Neuronal stem cell (in vitro differentiated cells): ENCODE data around the gene PKD2.
"Not testable (repeated sequence)": the region's sequence is repeated elsewhere in the genome, so short reads cannot be mapped to it uniquely, and the experiment has no call there.

Experiments
- DNase-seq: peaks from one replicate; pipeline ENCODE4 v3.0.0-alpha.2; 2013; ENCODE audit warnings: low spot score
- H2AFZ ChIP-seq: one replicate; pipeline ENCODE4 v1.6.1; 2013; ENCODE audit warnings: mild to moderate bottlenecking, low read length, inconsistent platforms
- H2AK5ac ChIP-seq: 2 replicates; pipeline ENCODE4 v1.6.1; 2013; ENCODE audit warnings: low read depth, mild to moderate bottlenecking, inconsistent platforms, low read length, moderate library complexity, mixed read lengths
- H2BK120ac ChIP-seq: 2 replicates; pipeline ENCODE4 v1.6.1; 2013; ENCODE audit warnings: low read depth, mild to moderate bottlenecking, inconsistent platforms, low read length, moderate library complexity, mixed read lengths
- H2BK12ac ChIP-seq: one replicate; pipeline ENCODE4 v1.6.1; 2013; ENCODE audit warnings: low read length, inconsistent platforms
- H2BK15ac ChIP-seq: 2 replicates; pipeline ENCODE4 v1.6.1; 2013; ENCODE audit warnings: mild to moderate bottlenecking, low read length, inconsistent platforms, mixed read lengths
- H2BK5ac ChIP-seq: one replicate; pipeline ENCODE4 v1.6.1; 2013; ENCODE audit warnings: inconsistent platforms, mild to moderate bottlenecking, low read length, moderate library complexity
- H3K14ac ChIP-seq: one replicate; pipeline ENCODE4 v1.6.1; 2013; ENCODE audit warnings: low read length, inconsistent platforms
- H3K18ac ChIP-seq: 2 replicates; pipeline ENCODE4 v1.6.1; 2013; ENCODE audit warnings: low read length, inconsistent platforms
- H3K23ac ChIP-seq: 2 replicates; pipeline ENCODE4 v1.6.1; 2013; ENCODE audit warnings: low read depth, mild to moderate bottlenecking, mixed read lengths, low read length, inconsistent platforms; ENCODE audit not compliant: poor library complexity
- H3K27ac ChIP-seq: replicated peaks from 3 replicates; pipeline ENCODE4 v1.5.1; 2013; ENCODE audit warnings: low read length, inconsistent platforms
- H3K27me3 ChIP-seq, 3 experiments: 2 replicates each; pipeline ENCODE4 v1.6.1; 2013; ENCODE audit warnings: low read length in 3 of 3, mild to moderate bottlenecking in 2 of 3, inconsistent platforms in 1 of 3, low read depth in 1 of 3, mixed read lengths in 1 of 3, moderate library complexity in 1 of 3; ENCODE audit not compliant: control insufficient read depth in 3 of 3, insufficient read depth in 3 of 3
- H3K36me3 ChIP-seq, 2 donors: replicated peaks in 1 of 2; 2 replicates each; pipeline ENCODE4 v1.6.1; 2013; ENCODE audit warnings: low read length in 2 of 2; ENCODE audit not compliant: control insufficient read depth in 2 of 2, insufficient read depth in 2 of 2
- H3K4ac ChIP-seq: 2 replicates; pipeline ENCODE4 v1.6.1; 2013; ENCODE audit warnings: inconsistent platforms, mild to moderate bottlenecking, low read length, moderate library complexity
- H3K4me1 ChIP-seq, 2 donors: 1 replicate in 1 of 2; 2 replicates in 1 of 2; pipeline ENCODE4 v1.6.1; 2013; ENCODE audit warnings: low read length in 2 of 2, low read depth in 1 of 2; ENCODE audit not compliant: control insufficient read depth in 2 of 2, insufficient read depth in 1 of 2
- H3K4me2 ChIP-seq: one replicate; pipeline ENCODE4 v1.6.1; 2013; ENCODE audit warnings: mild to moderate bottlenecking, low read length, inconsistent platforms; ENCODE audit not compliant: insufficient read depth, poor library complexity, severe bottlenecking
- H3K4me3 ChIP-seq, 2 donors: 2 replicates each; pipeline ENCODE4 v1.5.1; 2013; ENCODE audit warnings: low read length in 2 of 2, mild to moderate bottlenecking in 2 of 2, inconsistent platforms in 1 of 2, moderate library complexity in 1 of 2
- H3K79me1 ChIP-seq: one replicate; pipeline ENCODE4 v1.6.1; 2013; ENCODE audit warnings: low read depth, mild to moderate bottlenecking, inconsistent platforms, low read length, moderate library complexity
- H3K9ac ChIP-seq: one replicate; pipeline ENCODE4 v1.6.1; 2013; ENCODE audit warnings: mild to moderate bottlenecking, low read depth, low read length, inconsistent platforms; ENCODE audit not compliant: poor library complexity
- H3K9me3 ChIP-seq, 2 donors: replicated peaks in 1 of 2; 2 replicates each; pipeline versions ENCODE3 to v1.6.1; 2013; ENCODE audit warnings: low read length in 2 of 2, mild to moderate bottlenecking in 2 of 2, inconsistent platforms in 1 of 2, low read depth in 1 of 2, mixed read lengths in 1 of 2, moderate library complexity in 1 of 2; ENCODE audit not compliant: control insufficient read depth in 2 of 2, insufficient read depth in 1 of 2
- H4K8ac ChIP-seq: one replicate; pipeline ENCODE4 v1.6.1; 2013; ENCODE audit warnings: low read depth, mild to moderate bottlenecking, inconsistent platforms, low read length, moderate library complexity
- H4K91ac ChIP-seq: one replicate; pipeline ENCODE4 v1.6.1; 2013; ENCODE audit warnings: low read length, low read depth, mild to moderate bottlenecking, inconsistent platforms; ENCODE audit not compliant: poor library complexity
- WGBS, 2 donors: extraction: QIAGEN DNeasy Blood & Tissue Kit; methylation state at CpG; one replicate each; pipeline ENCODE4 v1.1.7; 2013; ENCODE audit warnings: missing lambda C conversion rate in 2 of 2, mixed read lengths in 1 of 2; ENCODE audit not compliant: insufficient read length in 2 of 2, insufficient replicate concordance in 1 of 2; ENCODE audit errors: extremely low coverage in 2 of 2; 5-methylcytosine and 5-hydroxymethylcytosine counted together

PKD2 gene

DNA sequence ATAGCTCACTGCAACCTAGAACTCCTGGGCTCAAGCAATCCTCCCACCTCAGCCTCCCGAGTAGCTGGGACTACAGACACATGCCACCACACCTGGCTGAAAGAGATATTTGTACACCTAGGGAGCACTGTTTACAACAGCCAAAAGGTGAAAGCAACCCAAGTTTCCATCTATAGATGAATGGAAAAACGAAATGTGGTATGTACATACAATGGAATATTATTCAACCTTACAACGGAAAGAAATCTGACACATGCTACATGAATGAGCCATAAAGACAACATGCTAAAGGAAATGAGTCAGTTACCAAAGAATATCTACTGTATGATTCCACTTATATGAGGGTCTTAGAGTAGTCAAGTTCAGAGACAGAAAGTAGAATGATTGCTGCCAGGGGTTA is 98.8 kb downstream of the PKD2 start:
- H2AK5ac ChIP-seq, result no peak overlapping the region
- H4K91ac ChIP-seq, result no peak overlapping the region
- no peak overlapping the region for H3K27ac ChIP-seq
- H2BK12ac ChIP-seq, result no peak overlapping the region
- H4K8ac ChIP-seq, result no peak overlapping the region
- H3K23ac ChIP-seq, result no peak overlapping the region
- DNase-seq, result no peak
- H2BK15ac ChIP-seq, result no peak overlapping the region
- H3K9me3 ChIP-seq, result no peaks in the 10 kb centered on the region
- H3K4ac ChIP-seq, result no peak overlapping the region
- no peak overlapping the region for H2BK120ac ChIP-seq
- no peaks in the 10 kb centered on the region for H3K4me1 ChIP-seq
- no peaks in the 10 kb centered on the region for H3K79me1 ChIP-seq
- no peak overlapping the region for H3K4me2 ChIP-seq
- H3K14ac ChIP-seq, result no peak overlapping the region
- H3K36me3 ChIP-seq, result no peaks in the 10 kb centered on the region
- no peaks in the 10 kb centered on the region for H3K27me3 ChIP-seq
- no CpG with 5 or more reads among the region's 3 CpGs for WGBS, 2 donors
- H2AFZ ChIP-seq, result no peak overlapping the region
- no peak overlapping the region for H3K18ac ChIP-seq
- no peak overlapping the region for H2BK5ac ChIP-seq
- H3K4me3 ChIP-seq, result no peak overlapping the region
- H3K9ac ChIP-seq, result no peak overlapping the region

- DNase-seq, result no peak
- Histone ChIP-seq H2BK5ac (no peak overlapping the region), H4K91ac (no peak overlapping the region), H3K27me3 (no peaks in the 10 kb centered on the region), H3K23ac (no peak overlapping the region), H3K27ac (no peak overlapping the region), H3K14ac (no peak overlapping the region), H3K4me1 (no peaks in the 10 kb centered on the region), H3K4ac (no peak overlapping the region), H3K18ac (no peak overlapping the region), H3K9ac (no peak overlapping the region), H2AK5ac (no peak overlapping the region), H2BK120ac (no peak overlapping the region), H3K9me3 (no peaks in the 10 kb centered on the region), H3K4me2 (no peak overlapping the region), H2BK15ac (no peak overlapping the region), H2AFZ (no peak overlapping the region), H2BK12ac (no peak overlapping the region), H3K36me3 (no peaks in the 10 kb centered on the region), H3K79me1 (no peaks in the 10 kb centered on the region), H3K4me3 (no peak overlapping the region), H4K8ac (no peak overlapping the region)
- WGBS, 2 donors, result no CpG with 5 or more reads among the region's 2 CpGs
Measured at GRCh38 chr4:88107406-88108107, 100.1 kb downstream of the PKD2 start.

DNA sequence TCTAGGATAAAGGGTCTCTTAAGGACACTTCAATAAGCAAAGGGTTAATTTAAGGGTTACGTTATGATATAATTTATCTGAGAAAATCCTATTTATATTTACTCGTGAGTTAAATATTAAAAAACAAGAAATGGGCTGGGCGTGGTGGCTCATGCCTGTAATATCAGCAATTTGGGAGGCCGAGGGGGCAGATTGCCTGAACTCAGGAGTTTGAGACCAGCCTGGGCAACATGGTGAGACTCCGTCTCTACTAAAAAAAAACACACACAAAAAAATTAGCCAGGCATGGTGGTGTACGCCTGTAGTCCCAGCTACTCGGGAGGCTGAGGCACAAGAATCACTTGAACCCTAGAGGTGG is 100.7 kb downstream of the PKD2 start:
- H3K18ac ChIP-seq, H2AFZ ChIP-seq, H3K4me1 ChIP-seq, H3K14ac ChIP-seq, H3K9ac ChIP-seq, H2BK12ac ChIP-seq, H3K27ac ChIP-seq, H2BK120ac ChIP-seq, H2BK5ac ChIP-seq, H2BK15ac ChIP-seq, H3K23ac ChIP-seq, H3K36me3 ChIP-seq, H3K79me1 ChIP-seq, DNase-seq, H3K4me2 ChIP-seq, H3K9me3 ChIP-seq, H3K27me3 ChIP-seq, H3K4ac ChIP-seq, H3K4me3 ChIP-seq, H4K91ac ChIP-seq, H2AK5ac ChIP-seq, H4K8ac ChIP-seq: not testable (repeated sequence)
- no CpG with 5 or more reads among the region's 7 CpGs for WGBS, 2 donors

DNA sequence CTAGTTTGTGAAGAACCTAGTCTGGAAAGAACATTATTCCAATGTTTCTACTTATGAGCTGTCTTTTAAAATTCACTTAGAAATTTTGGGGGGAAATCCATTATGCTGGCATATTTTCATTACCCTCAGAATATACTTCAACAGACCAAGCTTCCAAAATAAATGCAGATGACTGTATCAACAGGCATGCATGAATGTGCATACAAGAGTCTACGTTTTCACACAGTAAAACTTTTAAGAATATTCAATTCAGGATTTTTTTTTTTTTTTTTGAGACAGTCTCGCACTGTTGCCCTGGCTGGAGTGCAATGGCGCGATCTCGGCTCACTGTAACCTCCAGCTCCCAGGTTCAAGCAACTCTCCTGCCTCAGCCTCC is 101.3 kb downstream of the PKD2 start:
- Histone ChIP-seq H2BK15ac (no peak overlapping the region), H2BK120ac (no peak overlapping the region), H4K91ac (no peak overlapping the region), H4K8ac (no peak overlapping the region), H2AFZ (no peak overlapping the region), H3K9ac (no peak overlapping the region), H3K4me2 (no peak overlapping the region), H3K27me3 (no peaks in the 10 kb centered on the region), H3K23ac (no peak overlapping the region), H3K9me3 (no peaks in the 10 kb centered on the region), H3K4ac (no peak overlapping the region), H2AK5ac (no peak overlapping the region), H3K79me1 (no peaks in the 10 kb centered on the region), H2BK5ac (no peak overlapping the region), H3K14ac (no peak overlapping the region), H3K18ac (no peak overlapping the region), H3K36me3 (no peaks in the 10 kb centered on the region), H2BK12ac (no peak overlapping the region), H3K27ac (no peak overlapping the region), H3K4me1 (no peaks in the 10 kb centered on the region), H3K4me3 (no peak overlapping the region)
- no peak for DNase-seq
- no CpG with 5 or more reads among the region's 5 CpGs for WGBS, 2 donors
